Measurements from ENCODE around the gene PRM2.
"Not testable (repeated sequence)": the region's sequence is repeated elsewhere in the genome, so short reads cannot be mapped to it uniquely, and the experiment has no call there.

PRM2 gene

DNA sequence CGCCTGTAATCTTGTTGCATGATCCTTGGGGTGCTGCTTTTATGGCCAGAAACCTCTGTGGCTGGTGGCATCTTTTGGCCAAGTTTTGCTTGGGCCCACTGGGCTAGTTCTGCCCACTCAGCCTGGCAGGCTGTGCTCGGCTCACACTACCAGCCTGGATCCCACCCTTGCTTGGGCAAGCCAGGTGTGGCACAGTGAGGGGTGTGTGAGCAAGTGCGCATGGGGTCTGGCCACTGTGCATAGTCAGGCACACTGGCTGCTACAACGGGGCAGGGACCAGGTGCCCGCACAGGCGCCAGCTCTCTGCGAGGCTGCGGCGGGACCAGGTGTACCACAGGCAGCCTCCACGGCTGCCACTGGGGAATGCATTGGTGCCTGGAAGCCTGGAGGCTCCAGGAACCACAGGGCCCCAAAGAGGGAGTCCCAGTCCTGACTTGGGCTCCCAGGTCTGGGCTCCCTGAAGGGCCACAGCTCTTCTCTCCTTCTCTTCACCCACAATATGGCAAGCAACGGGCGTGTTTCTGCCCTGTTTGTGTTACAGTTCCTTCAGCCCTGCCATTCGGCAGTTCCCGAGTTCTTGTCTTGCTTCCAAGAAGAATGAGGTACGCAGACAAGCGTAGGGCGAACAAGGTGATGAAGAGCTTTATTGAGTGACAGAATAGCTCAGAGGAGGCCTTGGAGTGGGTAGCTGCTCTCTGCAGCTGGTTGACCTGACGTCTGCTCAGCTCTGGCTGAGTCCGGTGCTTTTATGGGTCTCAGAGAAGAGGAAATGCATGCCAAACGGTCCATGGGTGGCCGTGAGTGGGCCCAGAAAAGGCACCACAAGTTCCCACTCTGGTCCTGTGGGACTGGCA, 31.6 kb upstream of the PRM2 start:
- no peak for DNase-seq (ENCODE audit: low read depth)

DNA sequence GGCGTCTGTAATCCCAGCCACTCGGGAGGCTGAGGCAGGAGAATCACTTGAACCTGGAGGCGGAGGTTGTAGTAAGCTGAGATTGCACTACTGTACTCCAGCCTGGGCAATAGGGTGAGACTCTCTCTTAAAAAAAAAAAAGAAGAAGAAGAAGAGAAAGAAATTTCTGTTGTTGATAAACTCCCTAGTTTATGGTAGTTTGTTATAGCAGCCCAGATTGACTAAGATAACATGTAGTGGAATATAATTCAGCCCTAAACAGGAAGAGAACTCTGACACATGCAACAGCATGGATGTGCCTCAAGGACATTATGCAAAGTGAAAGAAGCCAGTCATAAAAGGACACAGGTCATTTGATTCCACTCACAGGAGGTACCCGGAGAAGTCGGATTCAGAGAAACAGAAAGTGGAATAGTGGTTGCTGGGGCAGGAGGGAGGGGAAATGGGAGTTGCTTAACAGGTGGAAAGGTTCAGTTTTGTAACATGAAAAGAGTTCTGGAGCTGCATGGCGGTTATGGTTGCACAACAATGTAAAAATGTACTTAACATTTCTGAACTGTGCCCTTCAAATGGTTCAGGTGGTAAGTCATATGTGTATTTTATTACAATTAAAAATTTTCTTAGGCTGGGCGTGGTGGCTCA, 30.8 kb upstream of the PRM2 start:
- no peak for DNase-seq (ENCODE audit: low read depth)

DNA sequence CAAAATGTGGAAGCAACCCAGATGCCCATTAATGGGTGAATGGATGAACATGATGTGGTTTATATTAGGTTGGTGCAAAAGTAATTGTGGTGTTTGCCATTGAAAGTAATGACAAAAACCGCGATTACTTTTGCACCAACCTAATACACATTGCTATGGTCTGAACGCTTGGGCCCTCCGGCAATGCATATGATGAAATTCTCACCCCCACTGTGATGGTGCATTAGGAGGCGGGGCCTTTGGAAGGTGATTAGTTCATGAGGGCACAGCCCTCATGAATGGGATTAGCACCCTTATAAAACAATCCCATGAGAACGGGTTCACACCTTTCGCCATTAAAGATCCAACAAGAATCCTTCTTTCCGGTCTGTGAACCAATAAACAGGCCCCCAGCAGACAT, 30.1 kb upstream of the PRM2 start:
- DNase-seq (ENCODE audit: low read depth): no peak

DNA sequence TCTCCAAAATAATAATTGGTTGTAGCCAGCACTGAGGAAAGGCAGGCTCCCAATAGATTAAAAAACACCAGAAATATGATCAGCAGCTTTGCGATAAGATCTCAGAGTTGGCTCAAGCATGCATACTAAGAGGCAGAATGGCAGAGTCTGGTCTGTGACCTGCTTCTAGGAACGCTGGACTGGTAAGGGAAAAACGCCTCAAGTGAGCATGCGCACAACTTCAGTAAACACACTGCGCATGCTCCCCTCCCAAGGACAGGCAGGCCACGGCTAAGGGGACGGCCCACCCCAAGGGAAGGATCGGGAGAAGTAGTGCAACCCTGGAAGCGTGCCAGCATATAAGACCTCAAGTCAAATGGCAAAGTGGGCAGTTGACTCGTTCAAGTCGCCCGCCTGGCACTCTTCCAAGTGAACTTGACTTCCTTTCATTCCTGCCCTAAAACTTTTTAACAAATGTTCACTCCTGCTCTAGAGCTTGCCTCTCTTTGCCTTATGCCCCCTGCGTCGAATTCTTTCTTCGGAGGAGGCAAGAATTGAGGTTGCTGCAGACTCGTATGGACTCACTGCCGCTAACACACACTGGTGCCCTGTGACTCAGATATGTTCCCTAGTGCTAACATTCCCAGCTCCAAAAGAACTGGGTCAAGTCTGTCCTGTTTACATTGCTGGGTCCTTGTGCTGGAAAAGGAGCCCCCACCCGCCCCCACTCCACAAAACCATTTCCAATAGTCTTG, 27.3 kb upstream of the PRM2 start:
- no peak for DNase-seq (ENCODE audit: low read depth)

DNA sequence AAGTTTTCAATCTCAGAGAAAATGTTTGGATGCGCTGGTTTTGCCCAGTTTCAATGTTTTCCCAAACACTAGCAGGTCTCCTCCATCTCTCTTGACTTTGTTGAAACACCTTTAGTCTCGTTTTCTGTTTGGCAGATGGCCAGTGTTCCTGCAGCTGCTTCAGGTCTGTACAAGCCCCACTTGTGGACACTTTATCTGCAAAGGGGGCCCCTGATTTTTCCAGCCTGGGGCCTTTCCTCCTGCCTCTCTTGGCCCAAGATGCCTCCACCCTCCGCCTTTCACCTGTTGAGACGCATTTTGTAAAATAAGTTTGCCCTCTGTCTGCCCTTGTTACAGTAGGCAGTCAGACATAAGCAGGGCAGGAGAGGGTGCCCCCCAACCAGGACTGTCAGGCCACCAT, 26.7 kb upstream of the PRM2 start:
- DNase-seq (ENCODE audit: low read depth): no peak

DNA sequence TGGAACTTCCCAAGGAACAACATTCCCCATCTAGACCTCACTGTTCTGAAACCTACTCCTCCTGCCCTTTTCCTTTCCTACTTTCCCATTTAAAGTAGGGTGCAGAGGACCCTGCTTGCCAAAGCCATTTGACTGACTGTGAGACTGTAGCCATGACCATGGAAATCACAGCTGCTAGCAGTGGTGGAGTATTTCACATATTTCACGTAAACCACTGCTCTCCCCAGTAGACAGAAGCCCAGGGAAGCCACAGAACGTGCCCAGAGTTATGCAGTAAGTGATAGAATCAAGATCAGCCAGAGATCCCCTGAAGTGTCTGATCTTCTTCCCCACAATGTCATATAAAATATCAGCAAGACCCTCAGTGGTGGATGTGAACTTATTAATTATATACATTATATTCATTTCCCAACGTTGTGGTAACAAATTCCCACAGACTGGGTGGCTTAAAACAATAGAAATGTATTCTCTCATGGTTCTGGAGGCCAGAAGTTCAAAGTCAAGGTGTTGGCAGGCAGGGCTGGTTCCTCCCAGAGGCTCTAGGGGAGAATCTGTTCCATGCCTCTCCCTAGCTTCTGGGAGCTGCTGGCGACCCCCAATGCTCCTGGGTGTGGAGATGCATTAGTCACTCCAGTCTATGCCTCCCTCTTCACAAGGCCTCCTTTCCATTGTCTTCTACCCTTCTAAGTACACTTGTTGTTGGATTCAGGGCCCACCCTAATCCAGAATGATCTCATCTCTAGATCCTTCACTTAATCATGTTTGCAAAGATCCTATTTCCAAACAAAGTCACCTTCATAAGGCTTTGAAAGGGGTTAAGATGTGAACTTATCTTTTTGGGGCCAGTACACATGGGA, 25.6 kb upstream of the PRM2 start:
- DNase-seq (ENCODE audit: low read depth): no peak

DNA sequence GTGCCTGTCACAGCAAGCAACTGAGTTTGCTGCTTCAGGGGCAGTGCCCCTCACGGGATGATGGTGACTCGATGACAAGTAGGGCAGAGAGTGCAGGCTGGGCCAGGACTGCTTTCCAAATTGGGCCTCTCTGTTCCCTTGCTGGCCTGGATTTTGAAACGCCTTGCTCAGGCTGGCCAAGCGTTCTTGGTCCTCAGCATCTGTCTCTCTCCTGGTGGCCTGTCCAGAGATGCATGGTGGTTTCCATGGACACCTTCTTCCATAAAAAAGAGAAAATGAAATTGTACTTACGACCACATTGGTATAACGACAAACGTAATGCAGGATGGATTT, 24.2 kb upstream of the PRM2 start:
- DNase-seq (ENCODE audit: low read depth): no peak

DNA sequence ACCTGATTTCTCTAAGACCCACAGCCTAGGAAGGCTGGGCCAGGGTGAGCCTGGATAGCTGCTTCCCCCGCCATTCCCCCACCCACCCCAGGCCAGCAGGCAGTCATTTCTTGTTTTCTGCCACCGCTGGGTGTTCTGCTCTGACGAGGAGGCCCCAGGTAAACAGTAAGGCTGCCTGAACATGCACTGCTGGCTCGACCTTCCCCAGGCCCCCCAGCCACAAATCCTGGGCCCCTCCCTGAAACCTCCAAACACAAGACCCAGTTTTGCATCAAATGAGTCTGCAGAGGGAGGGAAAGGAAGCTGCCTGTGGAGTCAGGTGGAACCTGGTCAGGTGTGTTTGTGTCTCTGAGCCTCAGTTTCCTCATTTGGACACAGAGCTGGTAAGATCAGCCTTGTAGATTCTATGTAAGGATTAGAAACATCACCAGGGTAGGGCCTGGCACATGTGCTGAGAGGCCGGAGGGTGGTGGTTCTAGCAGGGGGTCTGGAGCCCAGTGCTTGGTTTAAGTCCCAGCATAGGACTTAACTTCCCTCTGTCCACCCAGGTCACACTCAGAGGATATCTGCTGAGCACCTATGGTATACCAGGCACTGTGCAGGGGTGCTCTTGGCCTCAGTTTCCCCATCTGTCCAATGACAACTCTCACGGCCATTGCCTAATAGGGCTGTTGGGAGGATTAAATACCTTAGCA, 23.7 kb upstream of the PRM2 start:
- DNase-seq (ENCODE audit: low read depth): no peak

DNA sequence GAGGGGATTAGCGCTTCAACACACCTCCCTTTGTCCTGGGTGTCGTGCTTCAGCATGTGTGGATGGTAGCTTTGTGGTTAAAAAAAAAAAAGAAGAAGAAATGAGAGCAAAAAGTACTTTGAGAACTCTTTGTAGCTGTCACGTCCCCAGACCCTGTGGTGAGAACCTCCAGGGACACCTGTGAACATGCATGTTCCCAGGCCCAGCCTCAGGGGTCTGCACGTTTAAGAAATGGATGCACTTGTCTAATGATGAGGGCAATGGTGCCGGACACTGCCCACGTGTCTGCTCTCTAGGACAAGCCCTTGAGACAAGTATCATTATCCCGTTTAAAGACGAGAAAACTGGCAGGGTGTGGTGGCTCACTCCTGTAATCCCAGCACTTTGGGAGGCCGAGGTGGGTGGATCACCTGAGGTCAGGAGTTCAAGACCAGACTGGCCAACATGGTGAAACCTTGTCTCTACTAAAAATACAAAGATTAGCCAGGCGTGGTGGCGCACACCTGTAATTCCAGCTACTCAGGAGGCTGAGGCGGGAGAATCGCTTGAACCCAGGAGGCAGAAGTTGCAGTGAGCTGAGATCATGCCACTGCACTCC, 22.8 kb upstream of the PRM2 start:
- DNase-seq (ENCODE audit: low read depth): not testable (repeated sequence)

DNA sequence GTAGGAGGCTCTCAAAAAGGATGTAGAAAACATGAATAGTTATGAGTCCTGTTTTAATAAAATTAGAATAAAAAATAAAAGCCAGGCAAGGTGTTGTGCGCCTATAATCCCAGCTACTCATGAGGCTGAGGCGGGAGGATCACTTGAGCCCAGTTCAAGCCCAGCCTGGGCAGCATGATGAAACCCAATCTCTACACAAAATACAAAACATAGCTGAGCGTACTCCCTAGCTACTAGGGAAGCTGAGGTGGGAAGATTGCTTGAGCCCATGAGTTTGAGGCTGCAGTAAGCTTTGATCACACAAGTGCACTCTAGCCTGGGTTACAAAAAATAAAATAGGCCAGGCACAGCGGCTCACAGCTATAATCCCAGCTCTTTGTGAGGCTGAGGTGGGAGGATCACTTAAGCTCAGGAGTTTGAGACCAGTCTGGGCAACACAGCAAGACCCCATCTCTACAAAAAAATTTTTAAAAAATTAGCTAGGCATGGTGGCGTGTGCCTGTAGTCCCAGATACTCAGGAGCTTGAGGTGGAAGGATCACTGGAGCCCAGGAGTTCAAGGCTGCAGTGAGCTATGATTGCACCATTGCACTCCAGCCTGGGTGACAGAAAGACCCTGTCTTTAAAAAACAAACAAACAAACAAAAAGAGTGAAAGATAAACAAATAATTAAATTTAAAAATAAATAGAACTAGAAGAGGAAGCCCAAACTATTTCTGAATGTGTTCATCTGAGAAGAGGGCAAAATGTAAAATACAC, 22.0 kb upstream of the PRM2 start:
- DNase-seq (ENCODE audit: low read depth): no peak

DNA sequence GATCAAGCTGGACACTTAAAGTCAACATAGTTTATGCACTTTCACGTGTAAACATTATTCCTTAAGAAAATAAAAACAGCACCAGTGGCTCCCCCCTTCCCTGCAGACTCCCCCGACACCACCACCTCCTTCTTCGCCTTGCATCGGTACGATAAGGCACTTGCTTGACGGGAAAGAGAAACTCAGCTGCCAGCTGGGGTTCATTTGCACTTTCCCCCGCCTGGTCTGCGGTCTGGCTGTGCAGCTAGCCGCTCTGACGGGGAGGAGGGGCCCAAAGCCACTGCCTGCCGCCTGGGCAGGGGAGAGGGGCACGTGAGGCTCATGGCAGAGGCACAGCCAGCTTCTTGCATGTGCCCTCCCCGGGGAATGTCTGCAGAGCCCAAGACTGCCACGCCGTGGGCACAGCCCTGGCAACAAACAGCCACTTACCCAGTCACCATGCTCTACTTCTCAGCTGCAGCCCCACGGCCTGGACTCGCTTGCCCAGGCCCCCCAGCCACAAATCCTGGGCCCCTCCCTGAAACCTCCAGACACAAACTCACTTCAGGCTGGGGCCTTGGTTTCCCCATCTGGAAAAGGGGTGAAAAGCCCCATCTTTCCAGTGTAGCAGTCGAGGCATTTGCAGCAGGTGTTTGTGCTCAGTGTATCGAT, 21.3 kb upstream of the PRM2 start:
- DNase-seq (ENCODE audit: low read depth): no peak

DNA sequence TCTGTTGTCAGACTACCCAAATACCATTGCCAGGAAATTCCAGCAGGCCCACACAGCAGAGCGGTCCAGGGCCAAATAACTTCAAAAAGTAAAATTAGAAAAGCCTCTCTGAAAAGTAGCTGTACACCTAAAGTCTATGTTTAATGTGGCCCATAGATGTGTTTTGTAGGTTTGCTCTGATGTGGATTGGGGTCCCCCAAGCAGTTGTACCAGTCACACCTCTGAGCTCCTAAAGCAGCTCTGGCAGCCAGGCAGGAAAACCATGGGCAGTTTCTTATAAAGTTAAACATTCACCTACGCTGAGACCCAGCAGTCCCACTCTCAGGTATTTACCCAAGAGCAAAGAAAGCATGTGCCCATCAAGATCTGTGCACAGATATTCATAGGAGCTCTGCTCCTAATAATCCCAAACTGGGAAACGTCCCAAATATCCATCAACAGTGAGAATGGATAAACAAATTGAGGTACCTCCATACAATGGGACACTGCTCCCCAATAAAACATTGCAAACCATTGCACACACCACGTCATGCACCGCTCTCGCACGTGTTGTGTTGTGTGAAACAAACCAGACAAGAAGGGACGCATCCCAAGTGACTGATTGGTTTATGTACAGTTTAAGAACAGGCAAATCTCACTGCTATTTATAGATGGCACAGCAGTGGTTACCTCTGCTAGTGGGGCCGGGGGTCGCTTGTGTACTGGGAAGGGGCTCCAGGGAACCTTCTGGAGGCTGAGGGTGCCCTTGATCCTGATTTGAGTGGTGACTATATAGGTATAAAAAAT, 20.6 kb upstream of the PRM2 start:
- DNase-seq (ENCODE audit: low read depth): no peak

DNA sequence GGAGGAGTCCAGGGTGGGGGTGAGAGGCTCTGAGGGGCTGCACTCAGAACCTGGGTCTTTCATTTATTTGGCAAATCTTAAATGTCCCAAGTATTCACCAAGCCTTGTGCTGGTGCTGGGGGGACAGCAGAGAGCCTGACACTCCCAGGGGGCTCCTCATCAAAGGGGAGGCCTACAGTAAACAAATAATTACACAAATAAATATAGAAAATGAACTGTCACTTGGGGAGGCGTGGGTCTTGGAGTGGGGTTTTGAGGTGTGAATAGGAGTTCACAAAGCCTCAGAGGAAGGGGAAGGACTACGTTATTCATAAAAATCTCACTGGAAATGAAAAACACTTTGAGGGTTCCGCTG, 20.0 kb upstream of the PRM2 start:
- DNase-seq (ENCODE audit: low read depth): no peak

DNA sequence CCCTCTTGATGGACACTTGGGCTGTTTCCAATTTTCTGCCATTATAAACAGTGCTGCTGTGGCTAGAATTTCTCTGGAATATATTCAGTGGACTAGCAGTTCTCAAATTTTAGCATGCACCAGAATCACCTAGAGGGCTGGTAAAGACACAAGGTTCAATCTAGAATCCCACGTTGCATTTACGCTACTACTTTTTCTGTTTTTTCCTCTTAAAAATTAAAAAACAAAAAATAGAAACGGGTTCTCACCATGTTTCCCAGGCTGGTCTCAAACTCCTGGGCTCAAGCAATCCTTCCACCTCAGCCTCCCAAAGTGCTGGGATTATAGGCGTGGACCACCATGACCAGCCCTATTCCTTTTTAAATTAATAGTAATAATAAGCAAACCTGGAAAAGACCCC, 19.4 kb upstream of the PRM2 start:
- no peak for DNase-seq (ENCODE audit: low read depth)

DNA sequence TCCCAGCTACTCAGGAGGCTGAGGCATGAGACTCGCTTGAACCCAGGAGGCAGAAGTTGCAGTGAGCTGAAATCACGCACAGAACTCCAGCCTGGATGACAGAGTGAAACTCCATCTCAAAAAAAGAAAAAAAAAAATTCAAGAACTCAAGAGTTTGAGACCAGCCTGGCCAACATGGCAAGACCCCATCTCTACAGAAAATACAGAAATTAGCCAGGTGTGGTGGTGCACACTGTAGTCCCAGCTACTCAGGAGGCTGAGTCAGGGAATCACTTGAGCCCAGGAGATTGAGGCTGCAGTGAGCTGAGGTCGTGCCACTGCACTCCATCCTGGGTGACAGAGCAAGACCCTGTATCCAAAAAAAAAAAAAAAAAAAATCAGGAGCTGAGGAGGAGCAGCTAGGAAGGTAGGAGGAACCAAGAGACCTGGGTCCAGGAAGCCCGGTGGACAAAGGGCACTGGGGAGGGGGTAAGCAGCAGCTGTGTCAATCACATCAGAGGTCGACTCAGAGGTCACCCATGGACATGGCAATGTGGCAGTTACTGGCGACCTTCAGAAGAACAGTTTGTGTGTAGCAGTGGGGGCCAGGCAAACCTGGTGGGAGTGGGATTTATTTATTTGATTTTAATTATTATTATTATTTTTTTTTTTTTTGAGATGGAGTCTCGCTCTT, 15.9 kb upstream of the PRM2 start:
- no peak for DNase-seq (ENCODE audit: low read depth)

DNA sequence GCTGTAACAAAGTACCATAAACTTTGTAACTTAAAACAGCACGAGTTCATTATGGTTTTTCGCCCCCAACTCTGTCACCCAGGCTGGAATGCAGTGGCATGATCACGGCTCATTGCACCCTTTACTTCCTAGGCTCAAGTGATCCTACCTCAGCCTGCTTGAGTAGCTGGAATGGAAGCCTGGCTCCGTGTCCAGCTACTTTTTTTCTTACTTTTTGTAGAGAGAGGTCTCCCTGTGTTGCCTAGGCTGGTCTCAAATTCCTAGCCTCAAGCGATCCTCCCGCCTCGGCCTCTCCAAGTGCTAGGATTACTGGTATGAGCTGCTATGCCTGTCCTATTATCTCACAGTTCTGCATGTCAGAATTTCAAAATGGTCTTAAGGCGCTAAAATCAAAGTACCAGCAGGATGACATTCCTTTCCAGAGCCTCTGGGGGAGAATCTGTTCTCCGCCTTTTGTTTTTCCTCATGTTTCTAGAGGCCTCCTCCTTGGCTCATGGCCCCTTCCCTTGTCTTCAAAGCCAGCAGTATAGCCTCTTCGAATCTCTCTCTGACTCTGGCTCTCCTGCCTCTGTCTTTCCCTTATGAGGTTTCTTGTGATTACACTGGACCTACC, 14.9 kb upstream of the PRM2 start:
- DNase-seq (ENCODE audit: low read depth): no peak

DNA sequence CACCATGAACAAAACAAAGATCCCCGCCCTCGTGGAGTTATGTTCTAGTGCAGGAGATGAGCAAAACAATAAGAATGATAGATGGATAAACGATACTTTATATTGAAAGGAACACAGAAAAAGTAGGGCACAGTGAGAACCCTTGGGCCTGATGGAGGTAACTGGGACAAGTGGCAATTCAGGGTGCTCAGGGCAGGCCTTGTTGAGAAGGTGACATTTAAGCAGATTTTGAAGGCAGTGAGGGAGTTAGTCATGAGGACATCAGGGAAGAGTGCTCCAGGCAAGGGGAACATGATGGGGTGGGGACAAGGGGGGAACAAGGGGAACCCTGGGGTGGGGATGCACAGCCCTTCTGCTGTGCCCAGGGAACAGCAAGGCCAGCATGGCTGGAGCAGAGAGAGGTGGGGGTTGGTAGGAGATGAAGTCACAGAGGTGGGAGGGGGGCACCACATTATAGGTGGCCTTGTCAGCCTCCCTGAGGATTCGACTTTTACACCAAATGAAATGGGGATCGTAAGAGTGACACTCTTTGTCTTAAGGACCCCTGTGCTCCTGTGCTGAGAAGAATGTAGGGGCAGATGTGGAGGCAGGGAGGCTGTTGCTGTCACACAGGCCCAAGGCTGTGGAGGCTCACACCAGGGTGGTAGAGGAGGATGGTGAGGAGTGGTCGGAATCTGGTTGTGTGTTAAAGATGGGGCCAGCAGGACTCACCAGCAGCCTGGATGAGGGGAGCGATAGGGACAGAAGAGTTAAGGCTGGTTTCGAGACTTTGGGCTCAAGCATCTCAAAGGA, 14.0 kb upstream of the PRM2 start:
- no peak for DNase-seq (ENCODE audit: low read depth)
